ENCODE measurements around the gene DRG1.

The DRG1 gene

GRCh38 chr22:31360029-31360428, 39.4 kb upstream of the DRG1 start:
- Histone ChIP-seq H3K4me2 (ENCODE audit: low read length) (no peak overlapping the region), H3K9me3 (ENCODE audit: insufficient read depth, low read length) (no peaks in the 10 kb centered on the region), H3K79me2 (ENCODE audit: low read length) (no peaks in the 10 kb centered on the region), H2AFZ (ENCODE audit: low read depth, low read length) (no peak overlapping the region), H3K36me3 (replicated peaks; ENCODE audit: low read depth, low read length) (no peaks in the 10 kb centered on the region), H3K27me3 (ENCODE audit: low read depth, low read length) (no peaks in the 10 kb centered on the region; the same call in 1 of the 2 replicates), H3K4me1 (ENCODE audit: low read length) (no peaks in the 10 kb centered on the region), H3K9ac (ENCODE audit: low read length) (no peak overlapping the region), H4K20me1 (ENCODE audit: insufficient read depth, low read length) (no peaks in the 10 kb centered on the region), H3K27ac (ENCODE audit: low read length) (no peak overlapping the region), H3K4me3 (ENCODE audit: low read length) (no peak overlapping the region)
- no peak for TF ChIP-seq EZH2phosphoT487 (IDR thresholded peaks at IDR 0.05; ENCODE audit: low read depth)
- TF ChIP-seq, protein P1, sequence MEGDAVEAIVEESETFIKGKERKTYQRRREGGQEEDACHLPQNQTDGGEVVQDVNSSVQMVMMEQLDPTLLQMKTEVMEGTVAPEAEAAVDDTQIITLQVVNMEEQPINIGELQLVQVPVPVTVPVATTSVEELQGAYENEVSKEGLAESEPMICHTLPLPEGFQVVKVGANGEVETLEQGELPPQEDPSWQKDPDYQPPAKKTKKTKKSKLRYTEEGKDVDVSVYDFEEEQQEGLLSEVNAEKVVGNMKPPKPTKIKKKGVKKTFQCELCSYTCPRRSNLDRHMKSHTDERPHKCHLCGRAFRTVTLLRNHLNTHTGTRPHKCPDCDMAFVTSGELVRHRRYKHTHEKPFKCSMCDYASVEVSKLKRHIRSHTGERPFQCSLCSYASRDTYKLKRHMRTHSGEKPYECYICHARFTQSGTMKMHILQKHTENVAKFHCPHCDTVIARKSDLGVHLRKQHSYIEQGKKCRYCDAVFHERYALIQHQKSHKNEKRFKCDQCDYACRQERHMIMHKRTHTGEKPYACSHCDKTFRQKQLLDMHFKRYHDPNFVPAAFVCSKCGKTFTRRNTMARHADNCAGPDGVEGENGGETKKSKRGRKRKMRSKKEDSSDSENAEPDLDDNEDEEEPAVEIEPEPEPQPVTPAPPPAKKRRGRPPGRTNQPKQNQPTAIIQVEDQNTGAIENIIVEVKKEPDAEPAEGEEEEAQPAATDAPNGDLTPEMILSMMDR (IDR thresholded peaks at IDR 0.05; ENCODE audit: low read depth, low read length), result no peak

DNA sequence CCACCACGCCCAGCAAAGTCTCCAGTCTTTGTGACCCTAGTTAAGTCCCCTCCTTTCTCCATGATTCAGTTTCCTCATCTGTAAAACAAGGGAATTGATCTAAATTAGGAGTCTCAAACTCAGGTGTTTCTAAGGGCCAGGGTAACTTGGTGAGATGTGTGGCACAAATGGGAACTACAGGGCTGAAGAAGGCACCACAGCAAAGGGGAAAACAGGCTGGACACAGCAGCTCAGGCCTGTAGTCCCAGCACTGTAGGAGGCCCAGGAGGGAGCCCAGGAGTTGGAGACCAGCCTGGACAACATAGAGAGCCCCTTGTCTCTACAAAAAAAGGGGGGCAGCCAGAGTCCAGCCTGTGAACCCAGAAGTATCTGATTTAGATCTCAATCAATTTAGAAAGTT, 37.7 kb upstream of the DRG1 start:
- Histone ChIP-seq H3K27ac (ENCODE audit: low read length) (no peak overlapping the region), H3K4me1 (ENCODE audit: low read length) (no peaks in the 10 kb centered on the region), H3K4me2 (ENCODE audit: low read length) (no peak overlapping the region), H2AFZ (ENCODE audit: low read depth, low read length) (no peak overlapping the region), H3K27me3 (ENCODE audit: low read depth, low read length) (no peaks in the 10 kb centered on the region; the same call in 1 of the 2 replicates), H3K36me3 (replicated peaks; ENCODE audit: low read depth, low read length) (no peaks in the 10 kb centered on the region), H3K4me3 (ENCODE audit: low read length) (no peak overlapping the region), H3K9me3 (ENCODE audit: insufficient read depth, low read length) (no peaks in the 10 kb centered on the region), H3K9ac (ENCODE audit: low read length) (no peak overlapping the region), H3K79me2 (ENCODE audit: low read length) (no peaks in the 10 kb centered on the region), H4K20me1 (ENCODE audit: insufficient read depth, low read length) (no peaks in the 10 kb centered on the region)
- TF ChIP-seq, protein P1 (IDR thresholded peaks at IDR 0.05; ENCODE audit: low read depth, low read length), result no peak
- no peak for TF ChIP-seq EZH2phosphoT487 (IDR thresholded peaks at IDR 0.05; ENCODE audit: low read depth)

DNA sequence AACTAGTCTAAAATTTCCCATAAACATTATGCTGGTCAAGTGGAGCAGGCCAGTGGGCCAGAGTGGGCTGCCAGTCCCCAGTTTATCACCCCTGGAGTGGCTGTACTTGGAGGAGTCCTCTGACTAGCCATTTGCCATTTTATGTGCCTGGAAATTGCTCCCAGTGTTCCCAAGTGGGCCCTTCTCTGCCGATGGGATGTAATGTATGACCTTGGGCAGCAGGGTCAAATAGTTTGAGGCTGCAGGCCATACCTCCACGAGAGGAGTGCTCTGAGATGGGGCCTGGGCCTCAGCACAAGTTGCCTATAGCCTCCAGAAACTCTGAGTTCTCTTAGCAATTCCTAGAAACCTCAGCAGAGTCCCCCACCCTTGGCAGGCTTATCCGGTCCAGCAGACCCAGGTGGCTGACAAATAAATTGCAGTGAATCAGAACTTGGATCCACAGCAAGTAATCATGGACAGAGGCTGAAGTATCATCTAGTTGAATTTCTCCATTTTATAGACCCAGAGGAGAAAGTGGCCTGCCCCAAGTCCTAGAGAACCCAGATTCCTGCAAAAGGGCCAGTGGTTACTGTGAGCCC, 35.4 kb upstream of the DRG1 start:
- no peak for TF ChIP-seq EZH2phosphoT487 (IDR thresholded peaks at IDR 0.05; ENCODE audit: low read depth)
- TF ChIP-seq, protein P1 (IDR thresholded peaks at IDR 0.05; ENCODE audit: low read depth, low read length), result no peak
- Histone ChIP-seq H3K79me2 (ENCODE audit: low read length) (no peaks in the 10 kb centered on the region), H3K27me3 (ENCODE audit: low read depth, low read length) (no peaks in the 10 kb centered on the region), H3K36me3 (replicated peaks; ENCODE audit: low read depth, low read length) (no peaks in the 10 kb centered on the region), H3K4me3 (ENCODE audit: low read length) (no peak overlapping the region), H3K4me2 (ENCODE audit: low read length) (no peak overlapping the region), H3K27ac (ENCODE audit: low read length) (no peak overlapping the region), H4K20me1 (ENCODE audit: insufficient read depth, low read length) (no peaks in the 10 kb centered on the region), H2AFZ (ENCODE audit: low read depth, low read length) (no peak overlapping the region), H3K9ac (ENCODE audit: low read length) (no peak overlapping the region), H3K9me3 (ENCODE audit: insufficient read depth, low read length) (no peaks in the 10 kb centered on the region), H3K4me1 (ENCODE audit: low read length) (peaks cover 4% of the 10 kb centered on the region; the same call in 1 of the 2 replicates)

DNA sequence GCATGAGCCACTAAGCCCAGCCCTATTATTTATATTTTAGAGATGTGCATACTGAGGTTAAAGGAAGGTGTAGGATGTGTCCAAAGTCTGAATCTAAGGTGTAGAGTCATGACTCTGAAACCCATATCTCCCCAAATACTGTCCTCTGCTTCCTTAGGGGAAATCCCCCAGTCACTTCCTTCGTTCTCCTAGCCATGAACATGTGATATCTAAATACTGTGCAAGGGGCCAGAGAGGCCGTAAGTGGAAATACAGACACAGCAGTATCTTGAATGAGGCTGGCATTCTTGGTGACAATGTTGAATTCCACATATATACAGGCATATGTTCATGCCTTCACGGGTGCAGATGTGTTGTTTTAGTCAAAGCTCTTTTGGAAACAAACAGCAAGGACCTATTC, 32.0 kb upstream of the DRG1 start:
- Histone ChIP-seq H3K9ac (ENCODE audit: low read length) (no peak overlapping the region), H3K79me2 (ENCODE audit: low read length) (no peaks in the 10 kb centered on the region), H4K20me1 (ENCODE audit: insufficient read depth, low read length) (no peaks in the 10 kb centered on the region), H3K9me3 (ENCODE audit: insufficient read depth, low read length) (no peaks in the 10 kb centered on the region), H3K4me1 (ENCODE audit: low read length) (peaks cover 4% of the 10 kb centered on the region; the same call in 1 of the 2 replicates), H3K4me2 (ENCODE audit: low read length) (no peak overlapping the region), H3K36me3 (replicated peaks; ENCODE audit: low read depth, low read length) (no peaks in the 10 kb centered on the region), H2AFZ (ENCODE audit: low read depth, low read length) (no peak overlapping the region), H3K4me3 (ENCODE audit: low read length) (no peak overlapping the region), H3K27ac (ENCODE audit: low read length) (no peak overlapping the region), H3K27me3 (ENCODE audit: low read depth, low read length) (no peaks in the 10 kb centered on the region)
- no peak for TF ChIP-seq EZH2phosphoT487 (IDR thresholded peaks at IDR 0.05; ENCODE audit: low read depth)
- TF ChIP-seq, protein P1 (IDR thresholded peaks at IDR 0.05; ENCODE audit: low read depth, low read length), result no peak
